HG03439 (cell line): ENCODE measurements around the gene MAN2A2.
"Not testable (repeated sequence)": the region's sequence is repeated elsewhere in the genome, so short reads cannot be mapped to it uniquely, and the experiment has no call there.

ENCODE experiments used
- ATAC-seq: cut with Tn5 transposase; IDR thresholded peaks from one replicate; pipeline ENCODE4 v1.9.1; 2021; ENCODE audit warnings: mild to moderate bottlenecking, moderate library complexity; ENCODE audit not compliant: unreplicated experiment

The MAN2A2 gene

GRCh38 chr15:90883976-90884718 lies 19.0 kb upstream of the MAN2A2 start, which contains the start of gene FES:
Gene FES, plus strand, starts transcription at chr15:90884504. Its CDS starts 542 bp downstream, at chr15:90885046.
- ATAC-seq: no peak

- ATAC-seq: no peak
Observed at GRCh38 chr15:90884719-90885431, 18.2 kb upstream of the MAN2A2 start.

GRCh38 chr15:90885432-90886290 lies 17.4 kb upstream of the MAN2A2 start:
- no peak for ATAC-seq

GRCh38 chr15:90886291-90886614 lies 16.8 kb upstream of the MAN2A2 start:
- no peak for ATAC-seq

GRCh38 chr15:90887037-90887481 lies 16.0 kb upstream of the MAN2A2 start:
- ATAC-seq: no peak

- no peak for ATAC-seq
Observed at GRCh38 chr15:90889313-90889730, 13.8 kb upstream of the MAN2A2 start.

- ATAC-seq: no peak
Observed at GRCh38 chr15:90889736-90890456, 13.2 kb upstream of the MAN2A2 start.

- no peak for ATAC-seq
Observed at GRCh38 chr15:90890839-90891238, 12.3 kb upstream of the MAN2A2 start.

- ATAC-seq: no peak
Observed at GRCh38 chr15:90891346-90891949, 11.7 kb upstream of the MAN2A2 start.

GRCh38 chr15:90892023-90892422 lies 11.1 kb upstream of the MAN2A2 start:
- ATAC-seq: no peak

GRCh38 chr15:90892498-90893174 lies 10.5 kb upstream of the MAN2A2 start:
- ATAC-seq: no peak

- ATAC-seq: no peak
Observed at GRCh38 chr15:90893175-90894090, 9.7 kb upstream of the MAN2A2 start.

GRCh38 chr15:90895571-90896117 lies 7.5 kb upstream of the MAN2A2 start:
- no peak for ATAC-seq

GRCh38 chr15:90897131-90897655 lies 5.9 kb upstream of the MAN2A2 start:
- ATAC-seq: not testable (repeated sequence)

- no peak for ATAC-seq
Observed at GRCh38 chr15:90901175-90902039, 1.7 kb upstream of the MAN2A2 start.

- peak; percentile 66 for ATAC-seq
Observed at GRCh38 chr15:90902040-90902839, 862 bp upstream of the MAN2A2 start.
